CD1c-positive myeloid dendritic cell (primary cell): ENCODE measurements around the gene ZNF444.

Experiments used
- DNase-seq: peaks from one replicate; pipeline ENCODE4 v3.0.0-alpha.2; 2016; ENCODE audit errors: extremely low spot score

Gene ZNF444

GRCh38 chr19:56123266-56123891 lies 17.7 kb upstream of the ZNF444 start:
- DNase-seq, result no peak

- DNase-seq, result no peak
These were observed 16.5 kb upstream of the ZNF444 start for GRCh38 chr19:56124578-56124977.

GRCh38 chr19:56125806-56126590 lies 15.1 kb upstream of the ZNF444 start:
- no peak for DNase-seq

GRCh38 chr19:56126983-56127780 lies 13.9 kb upstream of the ZNF444 start:
- DNase-seq, result no peak

- no peak for DNase-seq
These were observed 11.1 kb upstream of the ZNF444 start for GRCh38 chr19:56130006-56130405.

- no peak for DNase-seq
These were observed 9.4 kb upstream of the ZNF444 start for GRCh38 chr19:56131651-56132050.

- DNase-seq, result no peak
These were observed 8.7 kb upstream of the ZNF444 start for GRCh38 chr19:56132316-56132822.

- no peak for DNase-seq
These were observed 7.0 kb upstream of the ZNF444 start for GRCh38 chr19:56133858-56134653.

GRCh38 chr19:56134654-56134921 lies 6.5 kb upstream of the ZNF444 start:
- no peak for DNase-seq

- DNase-seq, result no peak
These were observed 4.7 kb upstream of the ZNF444 start for GRCh38 chr19:56136362-56136761.

- DNase-seq, result no peak
These were observed 3.7 kb upstream of the ZNF444 start for GRCh38 chr19:56137405-56137804.

GRCh38 chr19:56138069-56138468 lies 3.0 kb upstream of the ZNF444 start:
- no peak for DNase-seq

- DNase-seq, result no peak
These were observed 1.1 kb upstream of the ZNF444 start for GRCh38 chr19:56139847-56140582.

GRCh38 chr19:56141417-56141993 lies 418 bp downstream of the ZNF444 start:
- peak; percentile 10 for DNase-seq

GRCh38 chr19:56142087-56142787 lies 1.1 kb downstream of the ZNF444 start:
- DNase-seq, result no peak

GRCh38 chr19:56142897-56143434 lies 1.9 kb downstream of the ZNF444 start:
- no peak for DNase-seq

GRCh38 chr19:56144376-56144775 lies 3.3 kb downstream of the ZNF444 start:
- DNase-seq, result no peak

- DNase-seq, result no peak
These were observed 3.7 kb downstream of the ZNF444 start for GRCh38 chr19:56144831-56145230.

GRCh38 chr19:56145698-56146097 lies 4.6 kb downstream of the ZNF444 start:
- no peak for DNase-seq

- DNase-seq, result no peak
These were observed 5.8 kb downstream of the ZNF444 start for GRCh38 chr19:56146904-56147303.
